GM10266 (cell line): ENCODE results near the gene USP31.

Source experiments
- DNase-seq: peaks from one replicate; pipeline ENCODE4 v3.0.0; 2012; ENCODE audit errors: extremely low spot score
- TF ChIP-seq, protein P1 (sequence below): IDR thresholded peaks from 2 replicates; pipeline ENCODE4 v1.5.1; 2012; ENCODE audit warnings: mild to moderate bottlenecking, low read depth; ENCODE audit not compliant: control insufficient read depth, insufficient read depth; ENCODE audit errors: missing control alignments

USP31 gene

DNA sequence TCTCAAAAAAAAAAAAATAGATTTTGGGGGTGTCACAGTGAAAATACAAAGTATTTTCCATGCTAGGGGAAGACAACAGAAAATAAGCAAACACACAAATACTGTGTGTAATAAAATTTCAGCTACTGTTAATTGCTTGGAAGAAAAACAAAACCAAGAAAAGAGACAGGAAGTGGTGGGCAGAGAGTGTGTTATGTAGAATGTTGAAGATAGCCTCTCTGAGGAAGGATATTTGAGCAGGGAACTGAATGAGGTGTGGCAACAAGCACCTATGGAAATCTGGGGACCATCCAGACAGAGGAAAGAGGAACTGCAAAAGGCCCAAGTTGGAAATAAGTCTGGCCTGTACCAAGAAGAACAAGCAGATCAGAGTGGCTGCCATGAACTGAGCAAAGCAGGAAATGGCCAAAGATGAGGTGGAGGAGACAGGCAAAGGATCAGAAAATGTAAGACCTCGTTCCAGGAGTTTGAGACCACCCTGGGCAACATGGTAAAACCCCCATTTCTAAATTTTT, 7.8 kb upstream of the USP31 start:
- TF ChIP-seq, protein P1, sequence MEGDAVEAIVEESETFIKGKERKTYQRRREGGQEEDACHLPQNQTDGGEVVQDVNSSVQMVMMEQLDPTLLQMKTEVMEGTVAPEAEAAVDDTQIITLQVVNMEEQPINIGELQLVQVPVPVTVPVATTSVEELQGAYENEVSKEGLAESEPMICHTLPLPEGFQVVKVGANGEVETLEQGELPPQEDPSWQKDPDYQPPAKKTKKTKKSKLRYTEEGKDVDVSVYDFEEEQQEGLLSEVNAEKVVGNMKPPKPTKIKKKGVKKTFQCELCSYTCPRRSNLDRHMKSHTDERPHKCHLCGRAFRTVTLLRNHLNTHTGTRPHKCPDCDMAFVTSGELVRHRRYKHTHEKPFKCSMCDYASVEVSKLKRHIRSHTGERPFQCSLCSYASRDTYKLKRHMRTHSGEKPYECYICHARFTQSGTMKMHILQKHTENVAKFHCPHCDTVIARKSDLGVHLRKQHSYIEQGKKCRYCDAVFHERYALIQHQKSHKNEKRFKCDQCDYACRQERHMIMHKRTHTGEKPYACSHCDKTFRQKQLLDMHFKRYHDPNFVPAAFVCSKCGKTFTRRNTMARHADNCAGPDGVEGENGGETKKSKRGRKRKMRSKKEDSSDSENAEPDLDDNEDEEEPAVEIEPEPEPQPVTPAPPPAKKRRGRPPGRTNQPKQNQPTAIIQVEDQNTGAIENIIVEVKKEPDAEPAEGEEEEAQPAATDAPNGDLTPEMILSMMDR = no peak
- DNase-seq = no peak

DNA sequence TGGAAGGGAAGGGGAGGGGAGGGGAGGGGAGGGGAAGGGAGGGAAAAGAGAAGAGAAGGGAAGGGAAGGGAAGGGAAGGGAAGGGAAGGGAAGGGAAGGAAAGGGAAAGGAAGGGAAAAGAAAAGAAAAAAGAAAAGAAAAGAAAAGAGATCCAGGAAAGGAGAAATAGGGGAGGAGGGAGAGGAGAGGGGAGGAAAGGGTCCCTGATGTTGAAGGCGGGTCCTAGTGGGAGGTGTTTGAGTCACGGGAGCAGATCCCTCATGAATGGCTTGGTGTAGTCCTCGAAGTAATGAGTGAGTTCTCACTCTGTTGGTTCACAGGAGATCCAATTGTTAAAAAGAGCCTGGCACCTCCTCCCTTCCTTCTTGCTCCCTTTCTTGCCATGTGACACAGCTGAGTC, 6.9 kb upstream of the USP31 start:
- TF ChIP-seq, protein P1 = no peak
- DNase-seq = no peak

DNA sequence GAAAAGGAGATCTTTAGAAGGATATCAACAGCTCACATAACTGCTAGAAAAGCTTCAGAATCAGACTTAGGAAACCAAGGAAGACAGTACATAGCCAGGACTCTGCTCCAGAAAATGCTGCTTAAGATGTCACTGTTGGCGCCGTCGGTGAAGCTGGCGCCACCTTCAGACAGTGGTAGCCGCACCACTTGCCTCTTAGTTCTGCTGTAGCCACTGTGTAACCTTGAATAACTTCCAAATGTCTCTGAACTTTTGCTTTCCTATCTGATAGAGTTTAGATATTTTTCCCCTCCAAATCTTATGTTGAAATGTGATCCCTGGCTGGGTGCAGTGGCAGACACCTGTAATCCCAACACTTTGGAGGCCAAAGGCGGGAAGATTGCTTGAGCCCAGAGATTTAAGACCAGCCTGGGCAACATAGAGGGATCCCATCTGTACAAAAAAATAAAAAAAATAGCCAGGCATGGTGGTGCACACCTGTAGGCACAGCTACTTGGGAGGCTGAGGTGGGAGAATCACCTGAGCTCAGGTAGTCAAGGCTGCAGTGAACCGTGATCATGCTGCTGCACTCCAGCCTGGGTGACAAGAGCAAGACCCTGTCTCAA, 6.3 kb upstream of the USP31 start:
- TF ChIP-seq, protein P1 = peak; percentile 58
- DNase-seq = no peak

DNA sequence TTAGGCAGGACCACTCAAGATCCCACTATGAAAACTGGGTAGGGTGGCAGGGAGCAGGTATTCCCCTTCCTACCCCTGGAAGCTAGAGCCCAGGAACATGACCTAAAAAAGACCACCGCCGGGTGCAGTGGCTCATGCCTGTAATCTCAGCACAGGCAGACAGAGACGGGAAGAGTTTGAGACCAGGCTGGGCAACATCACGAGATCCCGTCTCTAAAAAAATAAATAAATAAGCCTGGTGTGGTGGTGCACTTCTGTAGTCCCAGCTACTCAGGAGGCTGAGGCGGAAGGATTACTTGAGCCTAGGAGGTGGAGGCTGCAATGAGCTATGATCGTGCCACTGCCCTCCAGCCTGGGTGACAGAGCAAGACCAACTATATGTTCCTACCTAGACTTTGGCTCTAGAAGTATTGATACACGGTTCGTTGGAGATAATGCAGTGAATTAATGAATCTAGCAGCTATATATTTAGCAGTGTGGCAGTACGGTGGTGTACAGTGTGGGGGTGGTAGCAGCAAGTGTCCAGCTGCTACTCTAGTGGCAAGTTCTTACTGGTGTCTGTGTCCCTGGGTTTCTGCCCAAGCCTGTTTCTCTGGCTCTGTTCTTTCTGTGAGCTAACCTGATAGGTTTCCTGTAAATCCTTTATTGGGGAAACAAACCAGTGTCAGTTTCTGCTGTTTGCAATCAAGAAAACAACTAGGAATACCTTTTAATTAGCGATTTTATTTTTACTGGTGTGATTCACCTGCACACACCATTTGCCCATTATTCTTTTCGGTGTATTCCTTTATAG, 3.3 kb upstream of the USP31 start:
- TF ChIP-seq, protein P1 = no peak
- no peak for DNase-seq

DNA sequence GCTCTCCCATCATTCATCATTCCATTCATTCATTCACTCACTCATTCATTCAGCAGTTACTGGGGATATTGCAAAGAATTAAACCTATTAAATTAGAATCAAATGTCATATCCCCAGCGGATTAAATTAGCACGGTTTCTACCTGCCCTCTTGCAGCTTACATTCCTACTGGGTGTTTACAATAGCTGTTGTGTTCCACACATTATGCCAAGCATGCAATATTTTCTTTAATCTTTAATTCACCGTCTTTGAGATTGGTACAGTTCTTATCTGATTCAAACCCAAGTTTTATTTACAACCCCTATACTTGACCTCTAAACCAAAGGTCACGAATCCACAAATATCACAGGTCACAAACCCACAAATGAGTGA, 727 bp upstream of the USP31 start:
- no peak for DNase-seq
- TF ChIP-seq, protein P1 = no peak

DNA sequence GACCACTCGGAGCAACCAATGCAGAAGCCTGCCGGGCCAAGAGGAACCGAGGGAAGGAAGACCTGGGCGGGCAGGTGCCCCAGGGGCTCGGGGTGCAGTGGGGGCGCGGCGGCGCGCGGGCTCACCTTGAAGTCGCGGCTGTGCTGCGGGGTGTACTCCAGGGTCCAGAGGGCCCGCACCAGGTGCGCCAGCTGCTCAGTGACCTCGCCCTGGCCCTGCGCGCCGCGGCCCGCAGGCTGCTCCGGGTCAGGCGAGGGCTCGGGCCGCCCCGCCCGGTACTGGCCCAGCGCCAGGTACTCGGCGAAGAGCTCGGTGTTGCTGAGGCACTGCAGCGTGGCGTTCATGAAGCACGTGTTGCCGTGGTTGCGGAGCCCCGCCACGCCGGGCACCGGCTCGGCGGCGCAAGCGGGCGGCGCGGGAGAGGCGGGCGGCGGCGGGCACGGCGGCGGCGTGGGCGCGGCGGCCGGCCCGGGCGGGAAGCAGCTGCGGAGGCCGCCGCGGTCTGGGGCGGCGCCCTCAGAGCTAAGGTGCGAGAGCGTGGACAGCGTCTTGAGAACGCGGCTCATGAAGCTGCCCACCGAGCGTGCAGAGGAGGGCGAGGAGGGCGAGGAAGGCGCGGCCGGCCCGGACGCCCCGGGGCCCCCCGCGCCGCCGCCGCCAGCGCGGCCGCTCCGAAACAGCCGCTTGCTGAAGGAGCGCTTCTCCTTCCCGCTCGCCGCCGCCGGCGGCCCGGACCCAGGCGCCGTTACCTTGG, 562 bp downstream of the USP31 start:
- DNase-seq = peak; percentile 70
- TF ChIP-seq, protein P1 = no peak
